Stimulated activated CD8-positive, alpha-beta memory T cell treated with anti-CD3 and anti-CD28 coated beads, Interleukin-4, amount 100 ng/mL, for 4 hours (primary cell): ENCODE data around the gene KL.

ENCODE experiments used
- DNase-seq, 2 donors: peaks; one replicate each; pipeline ENCODE4 v3.0.0-alpha.2; 2020; ENCODE audit warnings: low read depth in 2 of 2, low spot score in 1 of 2

Gene KL

GRCh38 chr13:33016414-33017322, at the start of gene KL:
KL (plus strand) TSS chr13:33016423; CDS start chr13:33016441, 18 bp downstream.
- no peak for DNase-seq

- DNase-seq = no peak
Measured at GRCh38 chr13:32967584-32968182, 48.5 kb upstream of the KL start.

GRCh38 chr13:32968316-32968715, 47.9 kb upstream of the KL start:
- DNase-seq = no peak

- DNase-seq = no peak
Measured at GRCh38 chr13:32968793-32969192, 47.4 kb upstream of the KL start.

- DNase-seq = no peak
Measured at GRCh38 chr13:32969516-32969941, 46.7 kb upstream of the KL start.

GRCh38 chr13:32976056-32976805, 40.0 kb upstream of the KL start:
- DNase-seq = no peak

GRCh38 chr13:32976912-32977311, 39.3 kb upstream of the KL start:
- no peak for DNase-seq

GRCh38 chr13:32977321-32977720, 38.9 kb upstream of the KL start:
- no peak for DNase-seq

GRCh38 chr13:32978278-32978677, 37.9 kb upstream of the KL start:
- DNase-seq = no peak

- no peak for DNase-seq
Measured at GRCh38 chr13:32983058-32983457, 33.2 kb upstream of the KL start.

GRCh38 chr13:32984857-32985626, 31.2 kb upstream of the KL start:
- DNase-seq = no peak

- DNase-seq = no peak
Measured at GRCh38 chr13:32986552-32986951, 29.7 kb upstream of the KL start.

- no peak for DNase-seq
Measured at GRCh38 chr13:32987462-32987861, 28.8 kb upstream of the KL start.

- no peak for DNase-seq
Measured at GRCh38 chr13:32988608-32989289, 27.5 kb upstream of the KL start.

GRCh38 chr13:32989290-32989667, 26.9 kb upstream of the KL start:
- no peak for DNase-seq

GRCh38 chr13:32989942-32990341, 26.3 kb upstream of the KL start:
- no peak for DNase-seq

GRCh38 chr13:32993145-32993544, 23.1 kb upstream of the KL start:
- no peak for DNase-seq

GRCh38 chr13:32997399-32997798, 18.8 kb upstream of the KL start:
- DNase-seq = no peak

GRCh38 chr13:32998966-32999365, 17.3 kb upstream of the KL start:
- no peak for DNase-seq

- DNase-seq = no peak
Measured at GRCh38 chr13:33000365-33000764, 15.9 kb upstream of the KL start.
